OCI-LY3 (cell line): ENCODE measurements around the gene GPBAR1.
"Not testable (repeated sequence)": the region's sequence is repeated elsewhere in the genome, so short reads cannot be mapped to it uniquely, and the experiment has no call there.

Experiments used
- CTCF ChIP-seq: fragments of 200-600, 300-600 bp; sonication (generic); IDR thresholded peaks from 2 replicates; pipeline ENCODE4 v1.5.1; 2014; ENCODE audit warnings: antibody characterized with exemption, low read length, low read depth
- EZH2phosphoT487 ChIP-seq: fragments of 200-600 bp; shearing (Covaris generic); IDR thresholded peaks from 2 replicates; pipeline ENCODE4 v1.6.1; 2018; ENCODE audit warnings: antibody characterized with exemption, mixed run types, low read depth

GRCh38 chr2:218273214-218273907 lies 12.5 kb downstream of the GPBAR1 start:
- TF ChIP-seq CTCF, EZH2phosphoT487: not testable (repeated sequence)
